Measurements from ENCODE around the gene ZNF593OS.

GRCh38 chr1:26129778-26130177 lies 41.9 kb downstream of the ZNF593OS start:
- TF ChIP-seq, protein P1, sequence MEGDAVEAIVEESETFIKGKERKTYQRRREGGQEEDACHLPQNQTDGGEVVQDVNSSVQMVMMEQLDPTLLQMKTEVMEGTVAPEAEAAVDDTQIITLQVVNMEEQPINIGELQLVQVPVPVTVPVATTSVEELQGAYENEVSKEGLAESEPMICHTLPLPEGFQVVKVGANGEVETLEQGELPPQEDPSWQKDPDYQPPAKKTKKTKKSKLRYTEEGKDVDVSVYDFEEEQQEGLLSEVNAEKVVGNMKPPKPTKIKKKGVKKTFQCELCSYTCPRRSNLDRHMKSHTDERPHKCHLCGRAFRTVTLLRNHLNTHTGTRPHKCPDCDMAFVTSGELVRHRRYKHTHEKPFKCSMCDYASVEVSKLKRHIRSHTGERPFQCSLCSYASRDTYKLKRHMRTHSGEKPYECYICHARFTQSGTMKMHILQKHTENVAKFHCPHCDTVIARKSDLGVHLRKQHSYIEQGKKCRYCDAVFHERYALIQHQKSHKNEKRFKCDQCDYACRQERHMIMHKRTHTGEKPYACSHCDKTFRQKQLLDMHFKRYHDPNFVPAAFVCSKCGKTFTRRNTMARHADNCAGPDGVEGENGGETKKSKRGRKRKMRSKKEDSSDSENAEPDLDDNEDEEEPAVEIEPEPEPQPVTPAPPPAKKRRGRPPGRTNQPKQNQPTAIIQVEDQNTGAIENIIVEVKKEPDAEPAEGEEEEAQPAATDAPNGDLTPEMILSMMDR (IDR thresholded peaks at IDR 0.05): no peak
- no peak for TF ChIP-seq POLR2AphosphoS5 (IDR thresholded peaks at IDR 0.05)
- no peak for TF ChIP-seq POLR2A (IDR thresholded peaks at IDR 0.05; ENCODE audit: low read depth)
- TF ChIP-seq EP300 (IDR thresholded peaks at IDR 0.05): no peak

Data from esophagus muscularis mucosa (tissue), 4 donors.